Measurements from ENCODE around the gene TCF19. TPM values are rescaled to one million over a fixed set of nuclear protein-coding genes. Genes with fewer than 3 reads are reported as not detected.

TCF19 gene
- total RNA-seq, 1 experiment from 2014 or later, result 39.1 TPM

- no peak for DNase-seq (ENCODE audit: low spot score)
- no peak overlapping the region for H3K27ac ChIP-seq (ENCODE audit: low read depth, low read length, poor library complexity, severe bottlenecking)
- CTCF ChIA-PET, result no interaction called here
- intact Hi-C loops (cut with micrococcal nuclease; ENCODE audit: unreplicated experiment), result loop anchor here (2.0 kb wide), 1 partner anchor 231 kb away; no protein-coding TSS in a partner anchor
- H3K9me3 ChIP-seq (ENCODE audit: low read depth, low read length, poor library complexity, severe bottlenecking), result no peaks in the 10 kb centered on the region
- no TSS peak for BruUV-seq (replicated peaks)
- H3K36me3 ChIP-seq (ENCODE audit: insufficient read depth, low read length, poor library complexity, severe bottlenecking), result no peaks in the 10 kb centered on the region
- no peak overlapping the region for H3K4me3 ChIP-seq (ENCODE audit: low read depth, low read length, poor library complexity, severe bottlenecking)
- POLR2A ChIA-PET (ENCODE audit: low non-redundant PET), result no interaction called here
- no peaks in the 10 kb centered on the region for H3K4me1 ChIP-seq (ENCODE audit: insufficient read depth, low read length, poor library complexity, severe bottlenecking)
- no peaks in the 10 kb centered on the region for H3K27me3 ChIP-seq (replicated peaks; ENCODE audit: insufficient read depth, low read depth, low read length, poor library complexity)
- TF ChIP-seq, protein P1, sequence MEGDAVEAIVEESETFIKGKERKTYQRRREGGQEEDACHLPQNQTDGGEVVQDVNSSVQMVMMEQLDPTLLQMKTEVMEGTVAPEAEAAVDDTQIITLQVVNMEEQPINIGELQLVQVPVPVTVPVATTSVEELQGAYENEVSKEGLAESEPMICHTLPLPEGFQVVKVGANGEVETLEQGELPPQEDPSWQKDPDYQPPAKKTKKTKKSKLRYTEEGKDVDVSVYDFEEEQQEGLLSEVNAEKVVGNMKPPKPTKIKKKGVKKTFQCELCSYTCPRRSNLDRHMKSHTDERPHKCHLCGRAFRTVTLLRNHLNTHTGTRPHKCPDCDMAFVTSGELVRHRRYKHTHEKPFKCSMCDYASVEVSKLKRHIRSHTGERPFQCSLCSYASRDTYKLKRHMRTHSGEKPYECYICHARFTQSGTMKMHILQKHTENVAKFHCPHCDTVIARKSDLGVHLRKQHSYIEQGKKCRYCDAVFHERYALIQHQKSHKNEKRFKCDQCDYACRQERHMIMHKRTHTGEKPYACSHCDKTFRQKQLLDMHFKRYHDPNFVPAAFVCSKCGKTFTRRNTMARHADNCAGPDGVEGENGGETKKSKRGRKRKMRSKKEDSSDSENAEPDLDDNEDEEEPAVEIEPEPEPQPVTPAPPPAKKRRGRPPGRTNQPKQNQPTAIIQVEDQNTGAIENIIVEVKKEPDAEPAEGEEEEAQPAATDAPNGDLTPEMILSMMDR (conservative IDR thresholded peaks at IDR 0.05; ENCODE audit: low read depth, low read length), result no peak
- TF ChIP-seq EZH2 (IDR thresholded peaks at IDR 0.05; ENCODE audit: borderline replicate concordance, low read depth, low read length, poor library complexity, severe bottlenecking), result no peak
Observed at GRCh38 chr6:31135710-31136109, 22.7 kb upstream of the TCF19 start.

- H3K27me3 ChIP-seq (replicated peaks; ENCODE audit: insufficient read depth, low read depth, low read length, poor library complexity), result no peaks in the 10 kb centered on the region
- ChIA-PET POLR2A (ENCODE audit: low non-redundant PET) (no interaction called here), CTCF (interaction anchor here (1.1 to 2.2 kb wide), 2 partner anchors 54 to 228 kb away, joined by 9 to 21 read pairs; no protein-coding TSS in a partner anchor)
- no TSS peak for BruUV-seq (replicated peaks)
- H3K27ac ChIP-seq (ENCODE audit: low read depth, low read length, poor library complexity, severe bottlenecking), result no peak within 1 kb of the TSS
- intact Hi-C loops (cut with micrococcal nuclease; ENCODE audit: unreplicated experiment), result no loop called here
- no peak for TF ChIP-seq EZH2 (IDR thresholded peaks at IDR 0.05; ENCODE audit: borderline replicate concordance, low read depth, low read length, poor library complexity, severe bottlenecking)
- TF ChIP-seq, protein P1 (conservative IDR thresholded peaks at IDR 0.05; ENCODE audit: low read depth, low read length), result no peak
- no peak for DNase-seq (ENCODE audit: low spot score)
- H3K36me3 ChIP-seq (ENCODE audit: insufficient read depth, low read length, poor library complexity, severe bottlenecking), result peaks cover 9% of the 10 kb centered on the region
- H3K4me3 ChIP-seq (ENCODE audit: low read depth, low read length, poor library complexity, severe bottlenecking), result no peak within 1 kb of the TSS
- no peaks in the 10 kb centered on the region for H3K9me3 ChIP-seq (ENCODE audit: low read depth, low read length, poor library complexity, severe bottlenecking)
- H3K4me1 ChIP-seq (ENCODE audit: insufficient read depth, low read length, poor library complexity, severe bottlenecking), result no peaks in the 10 kb centered on the region
Observed at GRCh38 chr6:31138982-31139381, 19.4 kb upstream of the TCF19 start, which contains the start of gene PSORS1C2. TSS of gene PSORS1C2 (minus strand) at chr6:31139066. CDS start at chr6:31139026, 40 bp downstream.

DNA sequence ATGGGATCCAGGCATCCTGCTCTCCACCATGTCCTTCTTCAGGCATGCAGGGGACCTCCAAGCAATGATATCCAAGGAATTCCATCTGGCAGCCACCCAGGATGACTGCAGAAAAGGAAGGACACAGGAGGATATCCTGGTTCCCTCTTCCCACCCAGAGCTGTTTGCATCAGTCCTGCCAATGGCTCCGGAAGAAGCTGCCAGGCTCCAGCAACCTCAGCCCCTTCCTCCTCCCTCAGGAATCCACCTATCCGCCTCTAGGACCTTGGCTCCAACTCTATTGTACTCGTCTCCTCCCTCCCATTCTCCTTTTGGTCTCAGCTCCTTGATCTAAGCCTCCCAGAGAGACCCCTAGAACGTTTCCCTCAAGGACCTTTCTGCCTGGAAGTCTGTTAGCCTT, 18.8 kb upstream of the TCF19 start:
- H3K36me3 ChIP-seq (ENCODE audit: insufficient read depth, low read length, poor library complexity, severe bottlenecking), result peaks cover 12% of the 10 kb centered on the region
- POLR2A ChIA-PET (ENCODE audit: low non-redundant PET), result no interaction called here
- intact Hi-C loops (cut with micrococcal nuclease; ENCODE audit: unreplicated experiment), result no loop called here
- BruUV-seq (replicated peaks), result no TSS peak
- DNase-seq (ENCODE audit: low spot score), result no peak
- H3K9me3 ChIP-seq (ENCODE audit: low read depth, low read length, poor library complexity, severe bottlenecking), result no peaks in the 10 kb centered on the region
- H3K4me1 ChIP-seq (ENCODE audit: insufficient read depth, low read length, poor library complexity, severe bottlenecking), result no peaks in the 10 kb centered on the region
- H3K4me3 ChIP-seq (ENCODE audit: low read depth, low read length, poor library complexity, severe bottlenecking), result no peak overlapping the region
- no peaks in the 10 kb centered on the region for H3K27me3 ChIP-seq (replicated peaks; ENCODE audit: insufficient read depth, low read depth, low read length, poor library complexity)
- CTCF ChIA-PET, result interaction anchor here (0.5 kb wide), 1 partner anchor 12 kb away, joined by 6 read pairs; no protein-coding TSS in a partner anchor
- no peak overlapping the region for H3K27ac ChIP-seq (ENCODE audit: low read depth, low read length, poor library complexity, severe bottlenecking)
- no peak for TF ChIP-seq EZH2 (IDR thresholded peaks at IDR 0.05; ENCODE audit: borderline replicate concordance, low read depth, low read length, poor library complexity, severe bottlenecking)
- TF ChIP-seq, protein P1 (conservative IDR thresholded peaks at IDR 0.05; ENCODE audit: low read depth, low read length), result no peak

Measured in A673 (cell line).